HUES6 (cell line): ENCODE data around the gene GNB4.

ENCODE experiments used
- H3K27ac ChIP-seq: 2 replicates; pipeline ENCODE4 v1.7.0; 2013; ENCODE audit warnings: low read depth, mild to moderate bottlenecking, low read length, inconsistent platforms
- H3K27me3 ChIP-seq: 2 replicates; pipeline ENCODE4 v1.6.1; 2013; ENCODE audit warnings: low read length; ENCODE audit not compliant: control insufficient read depth, insufficient read depth
- H3K36me3 ChIP-seq: 2 replicates; pipeline ENCODE4 v1.6.1; 2013; ENCODE audit warnings: low read length; ENCODE audit not compliant: control insufficient read depth, insufficient read depth
- H3K4me1 ChIP-seq: 2 replicates; pipeline ENCODE4 v1.6.1; 2013; ENCODE audit warnings: low read length; ENCODE audit not compliant: control insufficient read depth, insufficient read depth
- H3K4me3 ChIP-seq: 2 replicates; pipeline ENCODE4 v1.5.1; 2013; ENCODE audit warnings: low read depth, low read length
- H3K9ac ChIP-seq: one replicate; pipeline ENCODE4 v1.6.1; 2013; ENCODE audit warnings: mild to moderate bottlenecking, low read length
- H3K9me3 ChIP-seq: 2 replicates; pipeline ENCODE4 v1.6.1; 2013; ENCODE audit warnings: low read depth, low read length; ENCODE audit not compliant: control insufficient read depth, insufficient read depth

Gene GNB4

GRCh38 chr3:179363332-179363731, 87.9 kb downstream of the GNB4 start:
- H3K9me3 ChIP-seq: no peaks in the 10 kb centered on the region
- no peaks in the 10 kb centered on the region for H3K4me1 ChIP-seq
- no peak overlapping the region for H3K4me3 ChIP-seq
- H3K36me3 ChIP-seq: peaks cover 60% of the 10 kb centered on the region
- H3K27ac ChIP-seq: no peak overlapping the region
- H3K27me3 ChIP-seq: no peaks in the 10 kb centered on the region
- H3K9ac ChIP-seq: no peak overlapping the region

- Histone ChIP-seq H3K9ac (no peak overlapping the region), H3K36me3 (peaks cover 74% of the 10 kb centered on the region), H3K4me3 (no peak overlapping the region), H3K4me1 (no peaks in the 10 kb centered on the region), H3K9me3 (no peaks in the 10 kb centered on the region), H3K27ac (no peak overlapping the region), H3K27me3 (no peaks in the 10 kb centered on the region)
Measured at GRCh38 chr3:179355996-179356395, 95.3 kb downstream of the GNB4 start.

GRCh38 chr3:179348325-179349013, 102.8 kb downstream of the GNB4 start:
- Histone ChIP-seq H3K9me3 (no peaks in the 10 kb centered on the region), H3K4me3 (peak overlapping the region; percentile 75), H3K36me3 (peaks cover 27% of the 10 kb centered on the region), H3K27ac (no peak overlapping the region), H3K27me3 (no peaks in the 10 kb centered on the region), H3K9ac (peak overlapping the region; percentile 60), H3K4me1 (peaks cover 5% of the 10 kb centered on the region; the same call in 1 of the 2 replicates)

GRCh38 chr3:179347345-179348194, 103.7 kb downstream of the GNB4 start, which contains the start of gene MFN1:
Gene MFN1, plus strand, starts transcription at chr3:179347709. Its CDS starts 1,143 bp downstream, at chr3:179348852.
- Histone ChIP-seq H3K4me3 (peak within 1 kb of the TSS; percentile 75), H3K9me3 (no peaks in the 10 kb centered on the region), H3K27ac (no peak within 1 kb of the TSS), H3K9ac (peak within 1 kb of the TSS; percentile 61), H3K36me3 (peaks cover 25% of the 10 kb centered on the region), H3K4me1 (peaks cover 5% of the 10 kb centered on the region; the same call in 1 of the 2 replicates), H3K27me3 (no peaks in the 10 kb centered on the region)
